ENCODE results near the gene SLC22A12. TPM values are rescaled to one million over a fixed set of nuclear protein-coding genes. Genes with fewer than 3 reads are reported as not detected.

The SLC22A12 gene
- total RNA-seq, 2 experiments from 2014 or later: not detected

- DNase-seq (no peak), ATAC-seq (ENCODE audit: low read depth) (no peak)
- H3K27me3 Mint-ChIP-seq: no peaks in the 10 kb centered on the region
- H3K9me3 Mint-ChIP-seq: no peaks in the 10 kb centered on the region
- H3K4me1 Mint-ChIP-seq: no peaks in the 10 kb centered on the region
- no peak overlapping the region for H3K4me3 Mint-ChIP-seq
- POLR2A ChIA-PET: no interaction called here
- no peak overlapping the region for H3K27ac Mint-ChIP-seq
- no peaks in the 10 kb centered on the region for H3K36me3 Mint-ChIP-seq
These were observed 8.0 kb downstream of the SLC22A12 start for GRCh38 chr11:64598797-64599697.

- ATAC-seq (ENCODE audit: low read depth): no peak
- no peaks in the 10 kb centered on the region for H3K9me3 Mint-ChIP-seq
- H3K4me3 Mint-ChIP-seq: no peak overlapping the region
- no peaks in the 10 kb centered on the region for H3K4me1 Mint-ChIP-seq
- no peak overlapping the region for H3K27ac Mint-ChIP-seq
- DNase-seq: no peak
- no peaks in the 10 kb centered on the region for H3K27me3 Mint-ChIP-seq
- POLR2A ChIA-PET: no interaction called here
- no peaks in the 10 kb centered on the region for H3K36me3 Mint-ChIP-seq
These were observed 8.7 kb downstream of the SLC22A12 start for GRCh38 chr11:64599698-64600211.

- no peak for ATAC-seq (ENCODE audit: low read depth)
- Mint-ChIP-seq H3K4me3 (no peak overlapping the region), H3K36me3 (no peaks in the 10 kb centered on the region), H3K9me3 (no peaks in the 10 kb centered on the region), H3K27ac (no peak overlapping the region), H3K4me1 (no peaks in the 10 kb centered on the region), H3K27me3 (peaks cover 3% of the 10 kb centered on the region)
- DNase-seq: no peak
- POLR2A ChIA-PET: no interaction called here
These were observed 9.4 kb downstream of the SLC22A12 start for GRCh38 chr11:64600281-64600992.

GRCh38 chr11:64601605-64602465, 10.8 kb downstream of the SLC22A12 start:
- Mint-ChIP-seq H3K4me3 (no peak overlapping the region), H3K4me1 (no peaks in the 10 kb centered on the region), H3K36me3 (no peaks in the 10 kb centered on the region), H3K9me3 (no peaks in the 10 kb centered on the region), H3K27ac (no peak overlapping the region), H3K27me3 (peaks cover 4% of the 10 kb centered on the region)
- ATAC-seq (ENCODE audit: low read depth): no peak
- POLR2A ChIA-PET: no interaction called here
- no peak for DNase-seq

GRCh38 chr11:64602466-64603070, 11.5 kb downstream of the SLC22A12 start:
- Mint-ChIP-seq H3K36me3 (no peaks in the 10 kb centered on the region), H3K27me3 (peaks cover 4% of the 10 kb centered on the region), H3K27ac (no peak overlapping the region), H3K9me3 (no peaks in the 10 kb centered on the region), H3K4me3 (no peak overlapping the region), H3K4me1 (no peaks in the 10 kb centered on the region)
- POLR2A ChIA-PET: no interaction called here
- DNase-seq (no peak), ATAC-seq (ENCODE audit: low read depth) (no peak)

- Mint-ChIP-seq H3K4me3 (no peak overlapping the region), H3K9me3 (no peaks in the 10 kb centered on the region), H3K36me3 (no peaks in the 10 kb centered on the region), H3K4me1 (no peaks in the 10 kb centered on the region), H3K27me3 (peaks cover 4% of the 10 kb centered on the region), H3K27ac (no peak overlapping the region)
- DNase-seq (no peak), ATAC-seq (ENCODE audit: low read depth) (no peak)
- POLR2A ChIA-PET: no interaction called here
These were observed 12.5 kb downstream of the SLC22A12 start for GRCh38 chr11:64603411-64604110.

GRCh38 chr11:64604458-64605243, 13.6 kb downstream of the SLC22A12 start:
- Mint-ChIP-seq H3K27ac (no peak overlapping the region), H3K27me3 (peaks cover 4% of the 10 kb centered on the region), H3K4me3 (no peak overlapping the region), H3K4me1 (peaks cover 3% of the 10 kb centered on the region), H3K9me3 (no peaks in the 10 kb centered on the region), H3K36me3 (no peaks in the 10 kb centered on the region)
- POLR2A ChIA-PET: no interaction called here
- ATAC-seq (ENCODE audit: low read depth): no peak
- DNase-seq: no peak

GRCh38 chr11:64605244-64605560, 14.2 kb downstream of the SLC22A12 start:
- DNase-seq: no peak
- ATAC-seq (ENCODE audit: low read depth): no peak
- peak overlapping the region; percentile 20 for H3K27ac Mint-ChIP-seq
- H3K36me3 Mint-ChIP-seq: no peaks in the 10 kb centered on the region
- no peak overlapping the region for H3K4me3 Mint-ChIP-seq
- POLR2A ChIA-PET: no interaction called here
- no peaks in the 10 kb centered on the region for H3K9me3 Mint-ChIP-seq
- H3K27me3 Mint-ChIP-seq: peaks cover 4% of the 10 kb centered on the region
- H3K4me1 Mint-ChIP-seq: peaks cover 9% of the 10 kb centered on the region

GRCh38 chr11:64605656-64606585, 14.9 kb downstream of the SLC22A12 start:
- no peak overlapping the region for H3K4me3 Mint-ChIP-seq
- peak overlapping the region; percentile 20 for H3K27ac Mint-ChIP-seq
- H3K9me3 Mint-ChIP-seq: no peaks in the 10 kb centered on the region
- peaks cover 4% of the 10 kb centered on the region for H3K27me3 Mint-ChIP-seq
- H3K4me1 Mint-ChIP-seq: peaks cover 14% of the 10 kb centered on the region
- H3K36me3 Mint-ChIP-seq: no peaks in the 10 kb centered on the region
- POLR2A ChIA-PET: no interaction called here
- ATAC-seq (ENCODE audit: low read depth) (no peak), DNase-seq (no peak)

GRCh38 chr11:64606796-64607380, 15.9 kb downstream of the SLC22A12 start:
- Mint-ChIP-seq H3K9me3 (no peaks in the 10 kb centered on the region), H3K4me1 (peaks cover 23% of the 10 kb centered on the region), H3K27ac (no peak overlapping the region), H3K4me3 (no peak overlapping the region), H3K27me3 (peaks cover 4% of the 10 kb centered on the region), H3K36me3 (no peaks in the 10 kb centered on the region)
- POLR2A ChIA-PET: no interaction called here
- DNase-seq: no peak
- ATAC-seq (ENCODE audit: low read depth): no peak

GRCh38 chr11:64607381-64607985, 16.5 kb downstream of the SLC22A12 start:
- POLR2A ChIA-PET: no interaction called here
- DNase-seq: no peak
- no peak for ATAC-seq (ENCODE audit: low read depth)
- H3K27me3 Mint-ChIP-seq: peaks cover 4% of the 10 kb centered on the region
- no peaks in the 10 kb centered on the region for H3K36me3 Mint-ChIP-seq
- H3K4me1 Mint-ChIP-seq: peaks cover 29% of the 10 kb centered on the region
- no peak overlapping the region for H3K27ac Mint-ChIP-seq
- no peaks in the 10 kb centered on the region for H3K9me3 Mint-ChIP-seq
- H3K4me3 Mint-ChIP-seq: no peak overlapping the region
